PC-3 (cell line): ENCODE measurements around the gene NRCAM. TPM values are rescaled to one million over a fixed set of nuclear protein-coding genes. Genes with fewer than 3 reads are reported as not detected.

Experiments used
- ATAC-seq: fragments of 200-7000 bp; cut with Tn5 transposase; 2 replicates; pipeline ENCODE4 v1.9.1; 2020; ENCODE audit warnings: mild to moderate bottlenecking, moderate library complexity
- BruUV-seq: library from RNA; stranded (reverse); fragments of 400-500 nt; replicated peaks from 2 replicates; lab custom pipeline; 2021; lab: Mats Ljungman, UMichigan
- CTCF ChIA-PET: fragments of 300-600 bp; sonication (Branson Sonifier 250); formaldehyde crosslinking; loops from one replicate; lab custom pipeline; 2022; ENCODE audit warnings: antibody characterized with exemption; lab: Charles Lee
- POLR2A ChIA-PET: fragments of 300-600 bp; sonication (Branson Sonifier 250); formaldehyde crosslinking; loops from one replicate; lab custom pipeline; 2022; ENCODE audit warnings: antibody characterized with exemption; ENCODE audit not compliant: unreplicated experiment; lab: Charles Lee
- DNase-seq: peaks from one replicate; pipeline ENCODE4 v3.0.0-alpha.2; 2015
- H2AFZ ChIP-seq: fragments of 300-600 bp; sonication (generic); 2 replicates; pipeline ENCODE4 v1.6.0; 2016; ENCODE audit warnings: antibody characterized with exemption, low read length
- H3F3A ChIP-seq: fragments of 300-600 bp; sonication (generic); one replicate; pipeline ENCODE4 v1.6.0; 2017; ENCODE audit warnings: antibody characterized with exemption, low read length, control low read depth, mild to moderate bottlenecking; ENCODE audit not compliant: unreplicated experiment
- H3K27ac ChIP-seq: fragments of 300-600 bp; sonication (generic); 2 replicates; pipeline ENCODE4 v1.5.1; 2016; ENCODE audit warnings: mild to moderate bottlenecking, low read length
- H3K27me3 ChIP-seq: fragments of 300-600 bp; sonication (generic); 2 replicates; pipeline ENCODE4 v1.6.1; 2016; ENCODE audit warnings: low read length, mixed read lengths
- H3K36me3 ChIP-seq: fragments of 300-600 bp; sonication (generic); 2 replicates; pipeline ENCODE4 v1.6.1; 2016; ENCODE audit warnings: low read depth, mixed run types, low read length, mixed read lengths
- H3K4me1 ChIP-seq: fragments of 300-600 bp; sonication (generic); 2 replicates; pipeline ENCODE4 v1.5.1; 2016; ENCODE audit warnings: low read length; ENCODE audit not compliant: insufficient read depth
- H3K4me2 ChIP-seq: fragments of 300-600 bp; sonication (generic); 2 replicates; pipeline ENCODE4 v1.6.0; 2016; ENCODE audit warnings: low read length
- H3K4me3 ChIP-seq: fragments of 300-600 bp; sonication (generic); 2 replicates; pipeline ENCODE4 v1.5.1; 2016; ENCODE audit warnings: mild to moderate bottlenecking, low read length, mixed read lengths
- H3K79me2 ChIP-seq: fragments of 300-600 bp; sonication (generic); 2 replicates; pipeline ENCODE4 v1.6.1; 2017; ENCODE audit warnings: low read length, mixed read lengths
- H3K9ac ChIP-seq: fragments of 300-600 bp; sonication (generic); 2 replicates; pipeline ENCODE4 v1.6.0; 2016; ENCODE audit warnings: mild to moderate bottlenecking, low read length
- H3K9me2 ChIP-seq: fragments of 300-600 bp; sonication (generic); replicated peaks from 2 replicates; pipeline ENCODE4 v1.6.1; 2016; ENCODE audit warnings: mixed run types, low read length, mixed read lengths
- H3K9me3 ChIP-seq: fragments of 300-600 bp; sonication (generic); 2 replicates; pipeline ENCODE4 v1.6.1; 2016; ENCODE audit warnings: low read length, mixed read lengths
- H4K20me1 ChIP-seq: fragments of 300-600 bp; sonication (generic); 2 replicates; pipeline ENCODE4 v1.6.1; 2016; ENCODE audit warnings: low read length, mixed read lengths
- EZH2 ChIP-seq: fragments of 300-600 bp; sonication (generic); IDR thresholded peaks from one replicate; pipeline ENCODE4 v1.6.1; 2017; ENCODE audit warnings: antibody characterized with exemption, mild to moderate bottlenecking, low read length; ENCODE audit not compliant: unreplicated experiment
- EZH2phosphoT487 ChIP-seq: fragments of 300-600 bp; sonication (generic); IDR thresholded peaks from 2 replicates; pipeline ENCODE4 v1.6.1; 2018; ENCODE audit warnings: mild to moderate bottlenecking, antibody characterized with exemption, low read length, borderline replicate concordance
- intact Hi-C: fragments of 100-400 bp; cut with micrococcal nuclease; formaldehyde crosslinking; loops from 2 replicates; pipeline ENCODE4 v1.9.0; 2023
- total RNA-seq: library from RNA; depleted of rRNA; stranded (reverse); fragments of >200 nt; gene quantifications from 2 replicates; pipeline ENCODE4 v1.2.3, GENCODE V29; 2014
- TF ChIP-seq, protein P1 (sequence below): fragments of 300-600 bp; sonication (generic); conservative IDR thresholded peaks from 2 replicates; pipeline ENCODE4 v1.5.1; 2017; ENCODE audit warnings: antibody characterized with exemption, low read depth, mild to moderate bottlenecking, low read length

NRCAM gene
- total RNA-seq, 1 experiment from 2014 or later, result not detected

DNA sequence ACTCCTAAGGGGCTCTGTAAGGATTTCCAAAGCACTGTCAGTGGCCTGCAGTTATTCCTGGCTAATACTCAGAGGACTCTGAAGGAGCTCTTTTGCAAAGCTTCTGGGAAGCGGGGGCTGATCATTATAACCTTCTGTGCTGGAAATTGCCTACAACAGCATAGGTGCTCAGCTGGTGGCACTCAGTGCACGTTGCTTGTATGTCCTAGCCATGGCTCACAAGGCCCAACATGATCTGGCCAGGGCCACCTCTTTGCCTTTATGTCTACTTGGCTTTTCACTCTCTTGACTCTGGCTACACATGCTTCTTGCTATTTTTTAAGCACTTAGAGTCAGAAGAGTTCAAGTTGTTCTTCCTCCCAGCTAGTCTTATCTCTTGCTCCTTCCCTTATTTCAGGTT is 343.6 kb downstream of the NRCAM start:
- POLR2A ChIA-PET, result no interaction called here
- H3K4me3 ChIP-seq, result no peak overlapping the region
- H3F3A ChIP-seq, result no peaks in the 10 kb centered on the region
- intact Hi-C loops, result no loop called here
- DNase-seq (no peak), ATAC-seq (no peak)
- no peak for TF ChIP-seq EZH2
- TF ChIP-seq EZH2phosphoT487, result no peak
- TF ChIP-seq, protein P1, sequence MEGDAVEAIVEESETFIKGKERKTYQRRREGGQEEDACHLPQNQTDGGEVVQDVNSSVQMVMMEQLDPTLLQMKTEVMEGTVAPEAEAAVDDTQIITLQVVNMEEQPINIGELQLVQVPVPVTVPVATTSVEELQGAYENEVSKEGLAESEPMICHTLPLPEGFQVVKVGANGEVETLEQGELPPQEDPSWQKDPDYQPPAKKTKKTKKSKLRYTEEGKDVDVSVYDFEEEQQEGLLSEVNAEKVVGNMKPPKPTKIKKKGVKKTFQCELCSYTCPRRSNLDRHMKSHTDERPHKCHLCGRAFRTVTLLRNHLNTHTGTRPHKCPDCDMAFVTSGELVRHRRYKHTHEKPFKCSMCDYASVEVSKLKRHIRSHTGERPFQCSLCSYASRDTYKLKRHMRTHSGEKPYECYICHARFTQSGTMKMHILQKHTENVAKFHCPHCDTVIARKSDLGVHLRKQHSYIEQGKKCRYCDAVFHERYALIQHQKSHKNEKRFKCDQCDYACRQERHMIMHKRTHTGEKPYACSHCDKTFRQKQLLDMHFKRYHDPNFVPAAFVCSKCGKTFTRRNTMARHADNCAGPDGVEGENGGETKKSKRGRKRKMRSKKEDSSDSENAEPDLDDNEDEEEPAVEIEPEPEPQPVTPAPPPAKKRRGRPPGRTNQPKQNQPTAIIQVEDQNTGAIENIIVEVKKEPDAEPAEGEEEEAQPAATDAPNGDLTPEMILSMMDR, result no peak
- CTCF ChIA-PET, result interaction anchor here (0.7 kb wide), 1 partner anchor 33 kb away, joined by 5 read pairs; no protein-coding TSS in a partner anchor
- no peaks in the 10 kb centered on the region for H3K36me3 ChIP-seq
- H3K4me2 ChIP-seq, result no peak overlapping the region
- H3K79me2 ChIP-seq, result no peaks in the 10 kb centered on the region
- no peak overlapping the region for H2AFZ ChIP-seq
- no peak overlapping the region for H3K9ac ChIP-seq
- no TSS peak for BruUV-seq
- no peaks in the 10 kb centered on the region for H3K9me3 ChIP-seq
- no peaks in the 10 kb centered on the region for H3K4me1 ChIP-seq
- no peaks in the 10 kb centered on the region for H3K9me2 ChIP-seq
- H3K27me3 ChIP-seq, result no peaks in the 10 kb centered on the region
- H3K27ac ChIP-seq, result no peak overlapping the region
- no peaks in the 10 kb centered on the region for H4K20me1 ChIP-seq

DNA sequence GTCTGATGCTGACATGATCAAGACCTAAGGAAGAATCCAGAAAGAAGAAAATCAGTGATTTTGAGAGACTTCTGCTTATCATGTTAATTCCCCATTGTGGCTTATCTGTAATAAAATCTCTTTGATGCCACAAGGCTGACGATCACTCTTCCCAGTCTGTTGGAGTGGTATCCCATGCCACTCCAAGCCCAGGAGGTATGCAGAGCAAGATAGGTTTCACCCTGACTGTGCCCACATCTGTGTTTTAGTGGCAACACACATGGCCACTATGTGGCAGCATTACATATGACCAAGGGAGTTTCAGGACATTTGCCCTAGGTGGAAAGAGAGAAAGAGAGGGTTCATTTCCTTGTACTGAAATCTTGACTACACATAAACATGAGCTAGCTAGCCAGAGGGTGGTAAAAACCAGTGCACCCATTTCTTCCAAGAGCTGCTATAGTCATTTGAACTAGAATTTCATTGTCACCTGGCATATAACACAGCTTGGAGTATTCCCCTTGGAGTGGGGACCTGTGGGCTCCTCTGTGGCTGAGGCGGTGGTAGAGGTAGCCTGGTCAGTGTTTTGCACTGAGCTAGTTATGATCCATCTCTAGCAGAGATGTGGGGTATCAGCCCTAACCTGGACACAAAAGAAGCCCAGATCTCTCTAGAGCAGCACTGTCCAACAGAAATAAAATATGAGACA is 346.9 kb downstream of the NRCAM start:
- Histone ChIP-seq H3F3A (no peaks in the 10 kb centered on the region), H4K20me1 (no peaks in the 10 kb centered on the region), H2AFZ (no peak overlapping the region), H3K9me3 (no peaks in the 10 kb centered on the region), H3K9me2 (no peaks in the 10 kb centered on the region), H3K9ac (no peak overlapping the region), H3K27ac (no peak overlapping the region), H3K4me3 (no peak overlapping the region), H3K79me2 (no peaks in the 10 kb centered on the region), H3K36me3 (no peaks in the 10 kb centered on the region), H3K27me3 (no peaks in the 10 kb centered on the region), H3K4me2 (no peak overlapping the region), H3K4me1 (no peaks in the 10 kb centered on the region)
- DNase-seq, result peak; percentile 39
- no peak for TF ChIP-seq EZH2
- TF ChIP-seq, protein P1, result peak; percentile 66
- ATAC-seq, result peak; percentile 74
- intact Hi-C loops, result loop anchor here (1.0 kb wide), 1 partner anchor 37 kb away; no protein-coding TSS in a partner anchor
- ChIA-PET CTCF (interaction anchor here (1.2 kb wide), 1 partner anchor 36 kb away, joined by 7 read pairs; no protein-coding TSS in a partner anchor), POLR2A (no interaction called here)
- BruUV-seq, result no TSS peak

DNA sequence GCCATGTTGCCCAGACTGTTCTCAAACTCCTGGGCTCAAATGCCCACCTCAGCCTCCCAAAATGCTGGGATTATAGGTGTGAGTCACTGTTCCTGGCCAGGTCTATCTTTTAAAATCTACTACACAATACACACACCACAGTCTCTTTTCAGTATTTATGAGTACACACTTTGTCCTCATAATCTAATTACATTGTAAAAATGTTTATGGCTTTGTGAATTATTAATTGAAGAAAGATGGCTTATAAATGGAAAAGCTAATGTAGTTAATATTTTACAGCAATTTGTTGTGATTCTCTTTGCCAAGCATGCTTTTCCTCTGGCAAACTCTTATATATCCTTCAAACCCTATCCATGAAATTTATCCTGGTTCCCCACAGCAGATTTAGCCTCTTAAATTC is 348.1 kb downstream of the NRCAM start:
- ChIA-PET CTCF (no interaction called here), POLR2A (no interaction called here)
- ATAC-seq (peak; percentile 64; the same call in 1 of the 2 replicates), DNase-seq (no peak)
- Histone ChIP-seq H3F3A (no peaks in the 10 kb centered on the region), H3K4me2 (no peak overlapping the region), H3K4me3 (no peak overlapping the region), H3K27me3 (no peaks in the 10 kb centered on the region), H3K9ac (no peak overlapping the region), H2AFZ (no peak overlapping the region), H3K36me3 (no peaks in the 10 kb centered on the region), H3K9me3 (no peaks in the 10 kb centered on the region), H4K20me1 (no peaks in the 10 kb centered on the region), H3K27ac (no peak overlapping the region), H3K9me2 (no peaks in the 10 kb centered on the region), H3K79me2 (no peaks in the 10 kb centered on the region), H3K4me1 (no peaks in the 10 kb centered on the region)
- BruUV-seq, result no TSS peak
- intact Hi-C loops, result no loop called here
- TF ChIP-seq, protein P1, result no peak
- no peak for TF ChIP-seq EZH2
- no peak for TF ChIP-seq EZH2phosphoT487
